ENCODE measurements around the gene TP53I11. TPM values are rescaled to one million over a fixed set of nuclear protein-coding genes. Genes with fewer than 3 reads are reported as not detected.

Gene TP53I11
- total RNA-seq, 1 experiment from 2014 or later: 94.2 TPM

DNA sequence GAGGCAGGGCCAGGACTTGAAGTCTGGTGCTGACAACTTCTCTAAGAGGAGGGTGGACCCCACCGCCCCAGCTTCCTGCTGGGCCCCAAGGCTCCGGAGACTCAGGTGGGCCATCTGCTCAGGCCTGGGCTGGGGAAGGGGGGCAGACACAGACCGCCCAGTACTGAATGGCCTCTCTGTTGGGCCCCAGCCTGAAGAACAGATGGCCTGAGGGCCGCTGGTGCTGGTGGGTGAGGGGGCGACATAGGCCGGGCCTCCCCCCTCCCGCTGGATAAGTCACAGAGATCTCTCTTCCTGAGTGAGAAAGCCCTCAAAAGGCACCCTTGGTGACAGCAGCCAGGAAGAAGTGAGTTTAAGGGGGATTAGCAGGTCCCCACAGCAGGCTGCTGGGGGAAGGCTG lies 12.5 kb upstream of the TP53I11 start:
- Histone ChIP-seq H4K91ac (ENCODE audit: insufficient read length, low read depth, low read length) (no peak overlapping the region), H4K5ac (ENCODE audit: insufficient read length, low read depth, low read length) (no peak overlapping the region), H2BK5ac (ENCODE audit: insufficient read length, low read length) (no peak overlapping the region), H3K9ac (ENCODE audit: extremely low read depth, insufficient read length, low read length) (no peak overlapping the region), H3K27ac (ENCODE audit: insufficient read length, low read depth, low read length) (no peak overlapping the region), H3K79me1 (ENCODE audit: insufficient read depth, low read depth, low read length, poor library complexity, severe bottlenecking) (no peaks in the 10 kb centered on the region), H3T11ph (ENCODE audit: low read length) (no peak overlapping the region), H4K20me1 (ENCODE audit: control insufficient read depth, insufficient read depth, insufficient read length) (no peaks in the 10 kb centered on the region), H3K14ac (ENCODE audit: insufficient read depth, low read length) (no peak overlapping the region), H3K23me2 (ENCODE audit: insufficient read length, low read depth, low read length, poor library complexity, severe bottlenecking) (no peaks in the 10 kb centered on the region), H3K56ac (ENCODE audit: insufficient read length, low read depth, low read length) (no peak overlapping the region), H2BK20ac (ENCODE audit: low read depth, low read length, poor library complexity, severe bottlenecking) (no peak overlapping the region), H3K4me2 (ENCODE audit: insufficient read depth, insufficient read length, low read length) (no peak overlapping the region), H2BK12ac (ENCODE audit: insufficient read length, low read depth, low read length) (no peak overlapping the region), H2BK120ac (ENCODE audit: low read depth, low read length, poor library complexity, severe bottlenecking) (no peak overlapping the region), H3K4ac (ENCODE audit: low read depth, low read length) (no peak overlapping the region), H2AFZ (ENCODE audit: low read length) (no peak overlapping the region), H3K18ac (ENCODE audit: insufficient read length, low read depth, low read length) (no peak overlapping the region), H3K4me1 (ENCODE audit: insufficient read depth, low read length) (peaks cover 13% of the 10 kb centered on the region; the same call in 1 of the 2 replicates), H4K8ac (replicated peaks; ENCODE audit: insufficient read length, low read depth, low read length) (no peak overlapping the region), H2AK5ac (ENCODE audit: insufficient read length, low read length) (no peak overlapping the region), H3K23ac (ENCODE audit: insufficient read length, low read depth, low read length) (no peak overlapping the region), H3K9me3 (ENCODE audit: control insufficient read depth, low read depth, low read length) (no peaks in the 10 kb centered on the region), H3K27me3 (ENCODE audit: insufficient read depth, low read length) (no peaks in the 10 kb centered on the region), H2BK15ac (ENCODE audit: low read depth, low read length) (no peak overlapping the region), H3K79me2 (ENCODE audit: insufficient read depth, low read length) (no peaks in the 10 kb centered on the region)
- peaks cover 9% of the 10 kb centered on the region for H3K27me3 Mint-ChIP-seq (ENCODE audit: low read depth)
- WGBS (ENCODE audit: extremely low coverage, insufficient read length, low lambda C conversion rate): no CpG with 5 or more reads among the region's 7 CpGs
- H3K4me3 Mint-ChIP-seq: no peak overlapping the region
- peak overlapping the region in 1 of 3 experiments; percentile 86; a peak in 2 of 7 replicates for H3K27ac Mint-ChIP-seq
- H3K36me3 Mint-ChIP-seq (ENCODE audit: insufficient read depth in 1 of 3, low read depth in 3 of 3): no peaks in the 10 kb centered on the region
- DNase-seq: no peak
- TF ChIP-seq, protein P1, sequence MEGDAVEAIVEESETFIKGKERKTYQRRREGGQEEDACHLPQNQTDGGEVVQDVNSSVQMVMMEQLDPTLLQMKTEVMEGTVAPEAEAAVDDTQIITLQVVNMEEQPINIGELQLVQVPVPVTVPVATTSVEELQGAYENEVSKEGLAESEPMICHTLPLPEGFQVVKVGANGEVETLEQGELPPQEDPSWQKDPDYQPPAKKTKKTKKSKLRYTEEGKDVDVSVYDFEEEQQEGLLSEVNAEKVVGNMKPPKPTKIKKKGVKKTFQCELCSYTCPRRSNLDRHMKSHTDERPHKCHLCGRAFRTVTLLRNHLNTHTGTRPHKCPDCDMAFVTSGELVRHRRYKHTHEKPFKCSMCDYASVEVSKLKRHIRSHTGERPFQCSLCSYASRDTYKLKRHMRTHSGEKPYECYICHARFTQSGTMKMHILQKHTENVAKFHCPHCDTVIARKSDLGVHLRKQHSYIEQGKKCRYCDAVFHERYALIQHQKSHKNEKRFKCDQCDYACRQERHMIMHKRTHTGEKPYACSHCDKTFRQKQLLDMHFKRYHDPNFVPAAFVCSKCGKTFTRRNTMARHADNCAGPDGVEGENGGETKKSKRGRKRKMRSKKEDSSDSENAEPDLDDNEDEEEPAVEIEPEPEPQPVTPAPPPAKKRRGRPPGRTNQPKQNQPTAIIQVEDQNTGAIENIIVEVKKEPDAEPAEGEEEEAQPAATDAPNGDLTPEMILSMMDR (conservative IDR thresholded peaks at IDR 0.05): no peak
- peaks cover 74 to 88% of the 10 kb centered on the region in 2 experiments for H3K4me1 Mint-ChIP-seq
- H3K9me3 Mint-ChIP-seq: no peaks in the 10 kb centered on the region; a peak in 1 of 5 replicates
